Posterior vena cava (tissue), 2 donors: ENCODE measurements around the gene IFFO2. TPM values are rescaled to one million over a fixed set of nuclear protein-coding genes. Genes with fewer than 3 reads are reported as not detected.

ENCODE experiments used
- DNase-seq: peaks from one replicate; pipeline ENCODE4 v3.0.0-alpha.2; 2020; ENCODE audit warnings: low spot score
- intact Hi-C, 2 donors: fragments of 100-400 bp; cut with DNase I; formaldehyde crosslinking; loops; one replicate each; pipeline versions ENCODE4 v1.14.1 to v1.14.2; 2022 to 2023
- total RNA-seq, 2 donors: library from RNA; stranded (reverse); fragmentation: NEBNext Ultra II Directional; extraction: Animal tissue kit (Norgen Biotek cat#: 25700); gene quantifications; one replicate each; pipeline ENCODE4 v1.2.1, GENCODE V29; 2021
- donor health status: DM: yes; HTN: yes; CAD: no.
- donor health status: DM: yes; HTN: yes; CAD: no.

The IFFO2 gene
- total RNA-seq, 2 donors from 2014 or later: 12.1 to 12.2 TPM

DNA sequence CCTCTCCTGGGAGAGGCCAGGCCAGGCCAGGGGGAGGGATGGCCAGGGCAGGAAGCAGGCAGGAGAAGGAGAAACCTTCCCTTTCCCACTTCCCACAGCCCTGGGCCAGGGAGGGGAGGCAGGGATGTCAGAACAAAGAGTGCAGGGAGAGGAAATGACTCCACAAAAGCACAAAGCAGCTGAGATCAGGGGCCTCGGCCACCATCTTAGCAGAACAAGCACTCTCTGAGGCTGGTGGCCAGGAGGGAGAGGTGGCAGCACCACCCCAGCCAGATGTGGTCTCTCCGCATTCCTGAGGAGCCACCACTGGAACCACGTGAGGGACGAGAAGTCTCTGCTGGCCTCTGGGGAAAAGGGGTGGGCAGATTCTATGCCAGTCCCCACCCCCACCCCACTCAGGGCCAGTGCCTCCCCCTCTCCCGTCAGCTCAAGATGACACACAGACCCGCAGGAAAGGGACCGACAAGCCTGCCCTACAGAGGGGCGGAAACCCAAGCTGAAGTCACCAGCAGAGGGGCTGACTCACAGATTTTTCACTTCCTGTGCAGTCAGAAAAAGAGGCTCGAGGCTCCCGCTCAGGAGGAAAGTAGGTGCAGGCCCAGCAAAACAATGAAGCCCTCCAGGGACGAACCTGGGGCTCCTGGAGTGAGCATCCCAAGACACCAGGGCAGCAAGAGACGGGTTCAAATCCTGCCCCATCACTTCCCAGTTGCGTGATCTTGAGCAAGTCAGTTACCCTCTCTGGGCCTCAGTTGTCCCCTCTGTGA lies 30.0 kb downstream of the IFFO2 start:
- DNase-seq: no peak
- intact Hi-C loops: no loop called here

DNA sequence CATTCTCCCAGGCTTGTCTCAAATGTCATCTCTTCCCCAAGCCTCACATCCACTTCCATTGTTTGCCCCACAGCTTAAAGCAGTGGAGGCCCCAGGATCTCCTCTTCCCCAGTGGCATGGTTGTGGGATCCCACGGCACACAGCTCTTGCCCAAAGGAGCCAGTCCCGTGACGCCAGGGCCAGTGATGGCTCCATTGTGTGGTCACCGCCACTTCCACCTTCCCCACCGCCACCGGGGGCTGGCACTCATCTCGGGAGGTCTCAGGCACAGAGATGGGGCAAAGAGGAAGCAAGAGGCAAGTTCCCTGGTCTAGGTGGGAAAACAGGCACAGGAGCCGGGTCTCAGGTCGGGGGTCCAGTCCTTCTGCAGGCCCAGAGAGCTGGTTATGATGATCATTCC lies 31.2 kb downstream of the IFFO2 start:
- DNase-seq: no peak
- intact Hi-C loops: no loop called here

DNA sequence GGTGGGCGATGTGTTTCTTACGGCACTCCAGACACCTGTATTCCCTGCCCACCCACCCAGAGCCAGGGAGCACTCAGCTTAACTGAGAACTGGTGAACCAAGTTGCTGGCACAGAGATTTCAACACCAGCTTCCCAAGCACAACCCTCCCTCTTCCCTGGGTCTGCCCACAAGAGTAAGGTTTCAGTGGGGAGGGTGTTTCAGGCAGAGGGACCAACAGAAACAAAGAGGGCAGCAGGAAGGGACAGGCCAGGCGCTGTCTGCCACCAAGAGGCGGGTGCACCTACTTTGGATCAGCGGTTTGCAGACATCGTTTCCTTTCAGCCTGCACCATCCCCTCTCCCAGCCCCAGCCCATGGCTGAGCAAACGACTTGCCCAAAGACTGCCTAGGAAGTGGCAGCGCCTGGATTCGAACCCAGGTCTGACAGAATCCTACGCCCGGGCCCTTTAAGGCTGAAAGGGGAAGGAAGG lies 32.2 kb downstream of the IFFO2 start:
- DNase-seq: no peak
- intact Hi-C loops: loop anchor here in 1 of 2 donors (5.0 kb wide), 1 partner anchor 33 kb away; the partner anchor contains the start of gene IFFO2

DNA sequence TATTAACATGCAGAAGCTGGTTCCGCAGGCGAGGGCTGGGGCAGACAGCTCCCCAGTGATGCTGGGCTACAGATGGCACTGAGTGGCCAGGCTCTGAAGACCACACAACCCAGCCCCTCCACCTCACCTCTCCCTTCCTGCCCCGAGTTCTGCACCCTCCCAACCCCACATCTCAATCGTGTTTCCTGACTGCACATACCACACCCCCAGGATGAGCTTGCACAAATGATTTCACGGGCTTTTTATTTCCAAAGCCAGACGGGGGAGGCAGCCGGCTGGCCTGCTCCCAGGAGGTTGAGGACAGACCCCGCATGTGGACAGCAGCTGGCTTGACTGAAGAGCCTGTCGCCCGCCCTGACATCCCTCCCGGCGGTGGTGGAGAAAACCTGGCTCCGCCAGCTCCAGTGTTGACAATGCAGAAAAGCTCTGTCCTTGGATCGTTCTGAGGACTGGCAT lies 32.7 kb downstream of the IFFO2 start:
- intact Hi-C loops: loop anchor here in 1 of 2 donors (5.0 kb wide), 1 partner anchor 34 kb away; the partner anchor contains the start of gene IFFO2
- DNase-seq: no peak

DNA sequence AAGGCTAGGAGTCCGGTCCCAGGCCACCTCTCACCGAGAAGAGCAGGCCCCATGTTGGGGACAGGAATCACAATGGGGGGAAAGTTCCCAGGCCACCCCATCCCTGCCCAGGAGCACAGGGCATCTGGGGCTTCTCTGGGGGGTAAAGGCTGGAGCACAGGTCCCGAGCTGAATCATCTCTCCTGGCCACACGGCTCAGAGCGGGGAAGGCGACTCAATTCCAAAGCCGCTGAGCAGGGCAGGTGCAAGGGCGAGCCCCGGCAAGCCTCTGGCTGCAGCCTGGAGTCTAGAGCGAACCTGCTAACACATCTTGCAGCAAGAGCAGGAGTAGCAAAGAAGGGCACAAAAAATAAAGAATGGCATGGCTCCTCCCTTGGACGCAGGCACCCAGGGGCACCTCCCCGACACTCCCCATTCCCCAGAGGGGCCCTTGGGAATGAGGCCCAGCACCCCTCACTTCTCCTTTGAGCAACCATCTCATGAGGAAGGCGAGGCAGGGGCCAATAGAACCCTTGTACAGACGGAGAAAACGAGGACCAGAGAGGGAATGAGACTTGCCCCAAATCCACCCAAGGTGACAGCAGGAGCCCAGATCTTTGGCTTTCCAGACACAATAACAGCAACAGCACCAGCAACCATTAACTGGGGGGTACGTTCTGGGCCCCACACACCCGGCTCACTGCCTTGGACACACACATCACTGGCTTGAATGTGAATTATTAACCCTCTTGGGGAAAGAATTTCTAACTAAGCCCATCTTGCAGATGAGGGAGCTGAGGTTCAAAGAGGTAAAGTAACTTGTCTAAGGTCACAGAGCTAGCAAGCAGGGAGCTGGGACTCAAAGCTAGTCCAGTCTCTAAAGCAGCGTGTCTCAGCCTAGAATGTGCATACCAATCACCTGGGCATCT lies 33.4 kb downstream of the IFFO2 start:
- intact Hi-C loops: loop anchor here in 1 of 2 donors (1.0 to 5.0 kb wide), 2 partner anchors 19 to 34 kb away; partner anchors contain the start of gene IFFO2
- no peak for DNase-seq

DNA sequence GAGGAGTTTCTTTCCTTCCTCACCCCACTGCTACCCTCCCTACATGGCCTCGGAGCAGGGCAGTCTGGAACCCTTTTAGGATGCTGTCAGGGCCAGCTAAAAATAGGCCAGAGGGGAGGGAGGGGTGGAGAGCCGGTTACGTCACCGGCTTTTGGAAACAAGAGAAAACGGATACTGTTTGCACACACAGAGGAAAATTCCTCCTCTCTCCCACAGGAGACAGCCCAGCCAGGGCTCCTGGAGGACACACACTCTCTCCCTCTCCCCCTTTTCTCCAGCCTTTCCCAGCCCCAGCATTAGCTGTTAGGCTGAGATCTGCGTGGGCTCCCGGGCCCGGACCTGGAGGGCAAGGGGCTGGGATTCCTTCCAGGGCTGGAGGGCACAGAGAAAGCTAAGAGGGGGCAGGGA lies 34.2 kb downstream of the IFFO2 start:
- peak; percentile 93 for DNase-seq
- intact Hi-C loops: loop anchor here in 1 of 2 donors (1.0 to 5.0 kb wide), 2 partner anchors 20 to 35 kb away; partner anchors contain the start of gene IFFO2

DNA sequence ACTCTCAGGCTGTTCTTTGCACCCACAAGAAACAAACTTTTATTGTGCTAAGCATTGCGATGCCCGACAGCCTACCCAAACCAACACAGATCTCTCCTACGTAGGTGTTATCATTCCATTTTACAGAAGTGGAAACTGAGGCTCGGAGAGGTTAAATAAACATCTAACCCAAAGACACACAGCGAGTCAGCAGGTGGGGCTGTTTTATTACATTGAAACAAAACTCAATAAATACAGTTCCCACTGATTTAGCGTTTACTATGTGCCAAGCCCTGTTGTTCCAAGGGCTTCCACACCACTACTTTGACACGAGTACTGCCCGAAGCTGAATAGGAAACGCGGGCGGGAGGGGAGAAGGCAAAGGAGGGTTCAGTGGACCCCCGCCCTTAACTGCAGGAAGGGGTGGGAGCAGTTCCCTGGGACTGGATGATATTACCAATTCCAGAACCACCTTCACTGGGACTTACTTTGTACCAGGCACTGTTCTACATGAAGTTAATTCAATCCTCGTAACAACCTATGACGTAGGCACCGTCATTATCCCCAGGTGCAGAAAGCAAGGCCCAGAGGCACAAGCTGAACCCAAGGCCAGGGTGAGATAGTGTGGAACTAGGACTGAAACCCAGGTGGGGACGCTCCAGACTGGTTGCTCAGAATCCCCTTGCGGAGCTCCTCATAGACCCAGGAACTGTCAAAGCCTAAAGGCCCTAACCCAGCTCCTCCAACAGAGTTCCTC lies 34.8 kb downstream of the IFFO2 start:
- DNase-seq: no peak
- intact Hi-C loops: loop anchor here in 1 of 2 donors (1.0 to 5.0 kb wide), 2 partner anchors 21 to 36 kb away; partner anchors contain the start of gene IFFO2

DNA sequence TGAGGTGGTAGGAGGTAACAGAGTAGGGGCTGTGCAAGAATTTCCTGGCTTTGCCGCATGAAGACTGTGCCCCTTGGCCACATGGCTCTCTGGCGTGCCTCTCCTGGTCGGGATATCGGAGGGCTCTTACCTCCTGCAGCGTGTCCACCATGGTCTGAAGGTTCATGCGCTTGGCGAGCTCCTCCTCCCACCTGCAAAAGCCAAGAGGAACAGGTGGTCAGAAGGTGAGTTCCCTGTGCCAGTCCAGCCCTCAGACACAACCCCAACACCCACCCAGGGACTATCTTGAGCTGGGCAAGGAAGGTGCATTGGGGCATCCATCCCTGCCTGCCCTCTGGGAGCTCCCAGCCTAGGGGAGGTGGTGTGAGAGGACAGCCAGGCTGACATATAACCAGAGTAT lies 35.5 kb downstream of the IFFO2 start:
- no peak for DNase-seq
- intact Hi-C loops: loop anchor here in 1 of 2 donors (5.0 kb wide), 1 partner anchor 36 kb away; the partner anchor contains the start of gene IFFO2

DNA sequence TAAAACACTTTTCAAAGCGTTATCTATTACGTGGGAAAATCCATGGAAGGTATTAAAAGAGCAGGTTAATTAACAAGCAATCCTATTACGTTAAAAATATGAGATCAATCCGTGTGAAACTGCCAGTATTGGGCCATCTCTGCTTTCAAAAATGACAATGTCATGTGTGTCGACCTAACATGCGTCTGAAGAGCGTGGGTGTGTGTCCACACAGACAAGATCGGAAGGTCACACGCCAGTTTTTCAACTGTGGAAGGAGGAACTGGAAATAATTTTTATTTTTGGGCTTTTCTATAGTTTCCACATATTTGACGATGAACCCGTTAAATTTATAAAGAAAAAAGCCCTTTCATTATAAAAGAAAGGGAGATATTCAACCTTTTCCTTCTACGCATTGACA lies 36.5 kb downstream of the IFFO2 start:
- intact Hi-C loops: loop anchor here (5.0 kb wide), 2 partner anchors 32 to 37 kb away; partner anchors contain the start of gene IFFO2 (in 1 of the 2)
- no peak for DNase-seq

DNA sequence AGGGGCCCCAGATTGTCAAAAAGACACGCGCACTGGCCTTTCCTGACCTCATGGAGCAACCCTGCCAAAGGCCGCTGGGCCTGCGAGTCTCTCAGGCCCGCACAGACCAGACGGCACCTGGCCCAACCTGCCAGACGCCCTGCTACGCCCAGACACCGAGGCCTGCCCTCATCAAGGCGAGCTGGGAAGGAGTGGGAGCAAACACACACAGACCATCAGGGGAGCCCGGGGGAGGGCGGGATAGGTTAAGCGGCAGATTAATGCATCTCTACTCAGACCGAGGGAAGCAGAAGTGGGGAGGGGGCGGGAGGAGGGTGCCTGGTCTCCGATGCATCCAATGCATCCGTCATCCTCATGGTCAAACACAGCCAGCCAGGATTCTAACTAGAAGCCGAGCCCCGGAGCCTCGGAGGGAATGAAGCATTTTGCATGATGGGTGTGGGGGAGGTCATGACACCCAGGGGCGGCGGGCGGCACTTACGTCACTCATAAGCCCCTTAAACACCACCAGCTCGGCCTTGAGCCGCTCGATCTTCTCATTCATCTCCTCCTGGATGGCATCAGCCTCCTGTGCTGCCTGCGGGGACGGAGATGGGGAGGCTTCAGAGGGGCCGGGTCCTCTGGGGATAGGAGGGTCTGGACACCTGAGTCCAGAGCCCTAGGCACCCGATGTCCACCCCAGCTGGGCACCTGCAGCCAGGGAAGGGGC lies 37.1 kb downstream of the IFFO2 start:
- no peak for DNase-seq
- intact Hi-C loops: loop anchor here in 1 of 2 donors (5.0 kb wide), 1 partner anchor 33 kb away; no protein-coding TSS in a partner anchor

DNA sequence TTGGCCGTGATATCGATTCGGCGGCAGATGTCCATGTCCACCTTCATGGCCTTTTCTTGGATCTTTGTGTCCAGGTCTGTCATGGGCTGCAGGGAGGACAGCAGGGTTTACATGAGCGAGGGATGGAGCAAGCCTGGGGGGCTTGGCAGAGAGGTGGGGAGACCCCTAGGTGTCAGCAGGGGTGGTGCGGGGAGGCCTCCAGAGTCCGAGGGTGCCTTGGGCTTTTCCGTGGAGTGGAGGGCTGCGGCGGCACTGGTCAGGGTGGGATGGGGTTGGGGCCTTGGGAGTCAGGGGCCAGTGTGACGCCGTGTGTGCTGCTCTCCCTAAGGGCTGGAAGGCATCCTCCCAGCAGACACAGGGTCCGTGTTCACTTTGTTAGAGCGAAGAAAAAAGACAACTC lies 38.1 kb downstream of the IFFO2 start:
- intact Hi-C loops: loop anchor here in 1 of 2 donors (5.0 kb wide), 1 partner anchor 34 kb away; no protein-coding TSS in a partner anchor
- DNase-seq: no peak

DNA sequence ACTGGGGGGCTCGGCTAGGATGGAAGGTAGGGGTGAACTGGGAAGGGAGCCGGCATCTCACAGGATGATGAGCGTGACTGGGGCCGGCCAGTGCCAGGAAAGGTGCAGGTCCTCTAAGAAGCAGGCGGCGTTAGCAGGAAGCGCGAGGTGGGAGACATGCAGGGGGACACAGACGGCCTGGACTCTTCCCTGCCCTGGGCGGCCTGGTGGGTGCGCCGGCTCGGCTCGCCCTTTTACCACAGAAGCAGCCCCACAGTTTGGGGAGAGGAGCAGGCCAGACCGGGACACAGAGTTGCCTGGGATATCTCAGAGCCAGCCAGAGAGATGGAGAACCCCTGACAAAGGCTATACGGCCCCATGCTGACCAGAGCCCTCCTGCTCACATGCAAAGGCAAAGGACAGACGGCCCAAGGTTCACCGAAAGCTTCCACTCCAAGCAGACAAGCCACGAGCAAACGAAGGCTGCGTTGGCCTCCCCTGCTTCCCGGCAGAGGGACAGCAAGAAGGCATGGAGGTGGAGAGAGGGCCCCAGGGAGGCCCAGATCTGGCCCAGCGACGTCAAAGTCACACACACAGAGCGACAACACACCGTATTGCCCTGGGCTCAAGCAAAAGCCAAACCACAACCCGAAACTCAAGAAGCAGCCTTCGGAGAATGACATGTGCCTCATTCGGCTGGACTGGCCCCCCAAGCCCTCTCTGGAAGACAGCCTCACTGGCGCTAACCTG lies 39.2 kb downstream of the IFFO2 start:
- intact Hi-C loops: loop anchor here in 1 of 2 donors (5.0 kb wide), 1 partner anchor 35 kb away; no protein-coding TSS in a partner anchor
- DNase-seq: no peak

DNA sequence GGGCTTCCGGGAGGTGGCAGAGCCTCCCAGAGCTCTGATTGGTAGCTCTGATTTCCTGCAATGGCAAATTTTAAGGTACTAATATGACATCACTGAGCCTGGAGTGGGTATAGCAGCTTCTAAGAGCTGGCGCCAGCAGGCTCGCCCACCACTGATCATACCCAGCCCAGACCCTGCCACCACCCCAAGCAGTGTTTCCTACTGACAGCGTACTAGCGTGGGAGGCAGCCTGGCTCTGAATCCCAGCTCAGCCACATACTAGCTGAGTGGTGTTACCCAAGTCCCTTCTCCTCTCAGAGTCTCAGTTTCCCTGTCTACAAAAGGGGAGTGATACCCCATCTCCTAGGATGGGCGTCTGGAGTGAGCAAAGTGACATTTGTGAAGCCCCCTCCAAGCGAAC lies 41.1 kb downstream of the IFFO2 start:
- intact Hi-C loops: loop anchor here in 1 of 2 donors (5.0 kb wide), 1 partner anchor 37 kb away; no protein-coding TSS in a partner anchor

DNA sequence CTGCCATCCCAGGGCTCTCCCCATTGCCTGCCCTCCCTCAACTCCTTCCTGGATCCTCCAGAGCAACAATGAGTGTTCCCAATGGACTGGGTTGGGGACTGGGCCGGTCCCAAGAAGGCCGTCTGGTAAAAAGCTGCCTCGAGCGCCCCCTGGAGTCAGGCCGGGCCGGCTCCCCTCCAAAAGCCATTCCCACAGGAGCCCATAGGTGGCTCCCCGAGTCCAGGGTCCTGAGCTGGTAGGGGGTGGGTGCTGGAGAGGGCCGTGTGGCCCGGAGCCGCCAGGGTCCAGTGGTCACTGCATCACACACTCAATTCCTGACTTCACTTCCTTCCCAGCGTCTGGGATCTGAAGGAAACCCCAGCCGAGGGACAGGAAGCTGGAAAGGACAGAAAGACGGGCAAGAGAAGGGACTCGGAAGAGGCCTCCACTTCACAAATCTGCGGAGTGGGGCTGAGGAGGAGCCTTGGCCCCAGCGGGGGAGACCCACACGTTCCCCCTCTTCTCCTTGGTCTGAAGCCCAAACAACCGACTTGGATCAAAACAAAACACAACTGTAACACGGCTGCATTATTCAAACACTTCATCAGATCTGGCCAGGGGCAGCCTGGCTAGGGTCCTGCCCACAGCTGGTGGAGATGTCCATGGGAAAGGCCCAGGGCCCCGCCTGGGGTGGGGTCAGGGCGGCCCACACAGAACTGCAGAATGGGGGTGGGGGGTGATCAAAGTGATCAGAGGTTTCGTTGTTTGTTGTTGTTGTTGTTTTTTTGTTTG lies 43.2 kb downstream of the IFFO2 start:
- DNase-seq: peak; percentile 96
- intact Hi-C loops: no loop called here

More for the DNA sequence above, 41.1 kb downstream of the IFFO2 start:
- DNase-seq: no peak

DNA sequence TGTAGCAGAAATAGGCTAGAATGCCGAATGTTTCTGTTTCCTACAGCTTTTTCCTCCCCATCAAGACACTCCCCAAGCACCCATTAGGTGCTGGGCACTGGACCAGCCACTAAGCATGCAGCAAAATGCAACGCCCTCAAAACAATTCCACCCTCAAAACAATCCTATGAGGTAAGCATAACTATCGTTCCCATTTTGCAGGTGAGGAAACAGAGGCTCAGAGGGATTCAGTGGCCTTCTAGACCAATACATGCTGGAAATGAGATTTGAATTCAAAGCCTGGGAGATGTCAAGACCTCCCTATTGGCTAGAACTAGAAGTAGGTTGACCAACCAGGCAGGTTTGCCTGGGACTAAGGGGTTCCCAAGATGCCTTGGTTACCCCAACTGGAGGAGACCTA lies 43.9 kb downstream of the IFFO2 start:
- intact Hi-C loops: no loop called here
- no peak for DNase-seq
